HK-2 (cell line): ENCODE data around the gene MAP3K6.
A peak's percentile ranks its signal among the peaks of the same experiment; 100 is the strongest.

Experiments
- DNase-seq: peaks from one replicate; pipeline ENCODE4 v3.0.0-alpha.2; 2018; ENCODE audit not compliant: unreplicated experiment

MAP3K6 gene

DNA sequence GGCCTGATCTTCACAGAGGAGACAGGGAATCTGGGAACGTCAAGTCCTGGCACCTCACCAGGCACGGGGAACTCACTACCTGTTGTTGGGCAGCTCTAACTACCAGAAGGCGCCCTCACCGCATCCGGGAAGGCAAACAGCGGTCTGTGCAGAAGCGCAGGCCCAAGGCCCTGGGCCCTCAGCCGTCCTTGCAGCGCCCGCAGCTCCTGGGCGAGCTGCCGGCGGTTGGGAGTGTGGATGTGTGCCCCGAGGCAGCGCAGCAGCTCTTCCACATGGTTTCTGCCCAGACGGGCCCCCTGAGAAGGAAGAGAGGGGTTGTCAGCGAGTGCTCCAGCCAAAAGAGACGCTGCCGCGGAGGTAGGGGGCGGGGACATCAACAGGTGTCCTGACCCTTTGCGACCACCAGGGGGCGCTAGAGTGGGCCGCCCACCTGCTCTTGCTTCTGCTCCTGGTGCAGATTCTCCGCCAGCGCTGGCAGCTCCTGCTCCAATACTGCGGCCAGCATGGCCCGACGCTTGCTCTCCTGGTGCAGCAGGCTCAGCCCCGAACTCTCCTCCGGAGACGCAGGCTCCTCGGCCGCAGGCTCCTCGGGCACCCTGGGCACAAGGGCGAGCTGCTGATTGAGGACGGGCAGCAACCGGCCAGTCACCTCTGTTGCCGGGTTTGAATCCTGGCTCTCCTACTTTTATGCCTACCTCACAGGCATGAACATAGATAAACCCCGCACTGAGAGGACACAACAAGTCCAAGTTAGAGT lies 9.3 kb downstream of the MAP3K6 start:
- DNase-seq, result peak; percentile 55

DNA sequence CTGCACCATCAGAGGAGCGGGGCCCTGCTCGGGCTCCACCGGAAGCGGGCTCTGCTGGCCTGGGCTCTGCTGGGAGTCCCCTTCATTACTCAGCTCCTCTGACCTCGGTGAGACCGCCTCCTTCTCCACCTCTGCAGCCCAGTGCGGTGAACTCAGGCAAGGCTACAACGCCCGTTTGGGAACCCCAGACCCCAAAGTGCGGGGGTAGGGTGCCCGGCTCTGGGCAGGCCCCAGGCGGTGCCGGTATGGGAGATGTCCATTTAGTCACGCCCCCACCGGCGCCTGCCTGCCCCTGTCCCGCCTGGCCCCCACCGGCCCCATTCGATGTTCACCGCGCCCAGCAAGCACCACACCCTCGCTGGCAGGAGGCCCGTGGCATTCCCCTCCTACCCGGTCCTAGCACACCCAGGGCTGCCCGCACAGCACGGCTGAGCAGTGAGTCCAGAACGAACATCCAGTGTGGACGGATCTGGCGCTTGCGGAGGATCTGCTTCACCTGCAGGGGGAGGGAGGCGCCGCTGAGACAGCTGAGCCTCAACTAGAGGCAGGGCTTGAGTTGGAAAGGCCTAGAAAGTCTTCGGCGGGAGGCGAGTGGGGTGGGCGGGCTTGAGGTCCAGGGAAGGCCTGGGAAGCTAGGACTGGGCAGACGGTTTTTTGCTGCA lies 10.0 kb downstream of the MAP3K6 start:
- DNase-seq, result no peak

GRCh38 chr1:27356277-27356618 lies 10.5 kb downstream of the MAP3K6 start:
- no peak for DNase-seq

DNA sequence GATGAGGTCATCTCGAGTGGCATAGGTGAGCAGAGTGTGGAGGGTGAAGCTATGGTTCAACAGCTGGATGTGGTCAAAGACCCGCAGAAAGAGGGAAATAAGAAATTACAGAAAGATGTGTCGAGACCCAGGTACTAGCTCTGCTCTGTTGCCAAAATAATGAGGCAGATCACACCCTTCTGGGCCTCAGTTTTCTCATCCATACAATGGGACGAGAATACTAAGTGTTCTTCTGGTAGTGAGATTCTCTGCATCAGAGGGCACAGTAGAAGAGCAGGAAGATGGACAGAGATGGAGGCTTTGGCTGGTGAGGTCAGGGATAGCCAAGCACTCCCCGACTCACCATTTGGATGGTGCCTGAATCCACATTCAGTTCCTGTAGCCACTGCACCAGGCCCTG lies 11.1 kb downstream of the MAP3K6 start:
- no peak for DNase-seq

- no peak for DNase-seq
Observed at GRCh38 chr1:27353629-27354028, 13.1 kb downstream of the MAP3K6 start.

- DNase-seq, result no peak
Observed at GRCh38 chr1:27353166-27353565, 13.6 kb downstream of the MAP3K6 start.

GRCh38 chr1:27351541-27352107 lies 15.1 kb downstream of the MAP3K6 start:
- no peak for DNase-seq

DNA sequence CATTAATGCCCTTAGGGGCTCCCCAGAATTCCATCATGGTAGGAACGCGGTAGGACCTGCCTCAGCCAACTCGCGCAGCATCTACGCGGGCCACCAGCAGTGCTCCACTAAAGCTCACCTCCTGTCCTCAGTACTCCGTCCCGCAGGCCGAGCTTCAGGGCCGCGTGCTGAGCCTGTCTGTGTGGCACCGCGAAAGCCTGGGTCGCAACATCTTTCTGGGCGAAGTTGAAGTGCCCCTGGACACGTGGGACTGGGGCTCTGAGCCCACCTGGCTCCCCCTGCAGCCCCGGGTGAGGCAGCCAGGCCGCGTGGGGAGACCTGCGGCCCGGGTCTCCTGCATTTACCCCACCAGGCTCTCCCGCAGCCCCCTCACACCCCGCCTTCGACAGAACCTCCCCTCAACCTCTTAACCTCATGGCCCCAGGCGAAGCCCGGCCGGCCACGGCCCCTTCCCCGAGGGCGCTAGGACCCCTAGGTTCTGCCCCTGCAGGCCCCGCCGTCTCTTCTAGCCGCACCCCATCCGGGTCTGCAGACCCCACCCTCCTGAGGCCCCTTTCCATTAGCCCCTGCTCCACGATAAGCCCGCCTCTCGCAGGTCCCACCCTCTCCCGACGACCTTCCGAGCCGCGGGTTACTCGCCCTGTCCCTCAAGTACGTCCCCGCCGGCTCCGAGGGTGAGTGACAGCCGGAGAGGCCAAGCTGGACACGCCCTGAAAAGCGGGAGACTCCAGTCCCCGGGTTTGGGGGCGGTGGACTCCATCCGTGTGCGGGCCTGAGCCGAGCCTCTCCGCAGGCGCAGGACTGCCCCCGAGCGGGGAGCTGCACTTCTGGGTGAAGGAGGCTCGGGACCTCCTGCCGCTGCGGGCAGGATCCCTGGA lies 15.9 kb downstream of the MAP3K6 start:
- DNase-seq, result peak; percentile 72

DNA sequence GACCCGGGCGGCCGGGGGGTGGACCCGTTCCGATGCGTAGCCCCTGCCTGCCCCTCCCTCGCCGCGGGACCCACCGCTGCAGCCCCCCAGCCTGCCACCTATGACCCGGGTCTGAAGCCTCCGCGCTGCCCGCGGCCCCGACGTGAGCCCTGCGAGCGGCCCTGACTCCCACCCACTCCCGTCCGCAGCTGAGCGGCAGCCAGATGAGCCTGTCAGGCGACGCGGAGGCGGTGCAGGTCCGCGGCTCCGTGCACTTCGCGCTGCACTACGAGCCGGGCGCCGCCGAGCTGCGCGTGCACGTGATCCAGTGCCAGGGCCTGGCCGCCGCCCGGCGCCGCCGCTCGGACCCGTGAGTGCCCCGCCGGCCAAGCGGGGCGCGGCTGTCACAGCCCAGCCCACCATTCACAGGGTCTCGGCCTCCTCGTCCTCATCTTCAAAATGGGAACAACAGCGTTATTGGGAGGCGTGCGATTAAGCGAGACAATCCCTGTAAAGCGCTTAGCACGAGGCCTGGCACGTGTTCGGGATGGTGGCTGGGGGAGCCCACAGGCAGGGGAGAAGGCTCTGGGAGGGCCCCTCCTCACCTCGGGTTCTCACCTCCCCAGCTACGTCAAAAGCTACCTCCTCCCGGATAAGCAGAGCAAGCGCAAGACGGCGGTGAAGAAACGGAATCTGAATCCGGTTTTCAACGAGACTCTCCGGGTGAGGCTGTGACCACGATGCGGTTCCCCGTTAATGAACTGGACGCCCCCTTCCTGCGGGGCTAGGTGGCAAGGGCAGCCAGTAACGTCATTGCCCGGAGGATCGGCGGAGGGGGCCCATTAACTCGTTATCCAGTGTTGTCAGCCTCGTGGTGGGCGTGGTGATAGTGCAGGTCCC lies 16.7 kb downstream of the MAP3K6 start:
- peak; percentile 55 for DNase-seq

- DNase-seq, result no peak
Observed at GRCh38 chr1:27348861-27349783, 17.6 kb downstream of the MAP3K6 start.

GRCh38 chr1:27346991-27347624 lies 19.7 kb downstream of the MAP3K6 start:
- DNase-seq, result no peak

GRCh38 chr1:27346357-27346756 lies 20.4 kb downstream of the MAP3K6 start:
- DNase-seq, result no peak

DNA sequence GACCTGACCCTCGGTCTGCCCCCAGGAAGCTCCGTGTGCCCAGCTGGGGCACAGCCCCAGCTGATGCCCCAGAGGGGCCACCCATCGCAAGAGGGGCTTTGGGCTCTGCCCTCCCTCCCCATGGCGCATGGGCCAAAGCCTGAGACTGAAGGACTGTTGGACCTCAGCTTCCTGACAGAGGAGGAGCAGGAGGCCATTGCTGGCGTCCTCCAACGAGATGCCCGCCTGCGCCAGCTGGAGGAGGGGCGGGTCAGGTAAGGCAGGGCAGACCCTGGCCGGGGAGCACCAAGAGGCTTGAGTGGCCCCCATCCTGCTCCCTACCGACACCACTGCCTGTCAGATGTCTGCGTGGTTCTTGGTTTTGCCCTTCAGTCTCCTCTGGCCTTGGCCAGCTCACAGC lies 21.5 kb downstream of the MAP3K6 start:
- DNase-seq, result no peak

DNA sequence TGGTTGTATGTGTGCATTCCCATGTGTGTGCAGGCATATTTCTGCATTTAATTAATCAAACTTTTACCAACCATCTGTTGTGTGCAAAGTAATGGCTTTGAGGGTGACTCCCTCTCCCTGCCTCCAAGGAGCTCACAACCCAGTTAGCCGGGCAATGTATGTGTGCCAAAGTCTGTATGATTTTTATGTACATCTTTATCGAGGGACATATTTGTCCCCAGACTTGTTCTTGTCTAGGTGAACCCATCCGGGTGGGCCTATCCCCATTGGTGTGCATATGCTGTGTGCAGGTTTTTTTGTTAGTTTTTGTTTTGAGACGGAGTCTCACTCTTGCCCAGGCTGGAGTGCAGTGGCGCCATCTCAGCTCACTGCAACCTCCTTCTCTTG lies 23.1 kb downstream of the MAP3K6 start:
- DNase-seq, result no peak

DNA sequence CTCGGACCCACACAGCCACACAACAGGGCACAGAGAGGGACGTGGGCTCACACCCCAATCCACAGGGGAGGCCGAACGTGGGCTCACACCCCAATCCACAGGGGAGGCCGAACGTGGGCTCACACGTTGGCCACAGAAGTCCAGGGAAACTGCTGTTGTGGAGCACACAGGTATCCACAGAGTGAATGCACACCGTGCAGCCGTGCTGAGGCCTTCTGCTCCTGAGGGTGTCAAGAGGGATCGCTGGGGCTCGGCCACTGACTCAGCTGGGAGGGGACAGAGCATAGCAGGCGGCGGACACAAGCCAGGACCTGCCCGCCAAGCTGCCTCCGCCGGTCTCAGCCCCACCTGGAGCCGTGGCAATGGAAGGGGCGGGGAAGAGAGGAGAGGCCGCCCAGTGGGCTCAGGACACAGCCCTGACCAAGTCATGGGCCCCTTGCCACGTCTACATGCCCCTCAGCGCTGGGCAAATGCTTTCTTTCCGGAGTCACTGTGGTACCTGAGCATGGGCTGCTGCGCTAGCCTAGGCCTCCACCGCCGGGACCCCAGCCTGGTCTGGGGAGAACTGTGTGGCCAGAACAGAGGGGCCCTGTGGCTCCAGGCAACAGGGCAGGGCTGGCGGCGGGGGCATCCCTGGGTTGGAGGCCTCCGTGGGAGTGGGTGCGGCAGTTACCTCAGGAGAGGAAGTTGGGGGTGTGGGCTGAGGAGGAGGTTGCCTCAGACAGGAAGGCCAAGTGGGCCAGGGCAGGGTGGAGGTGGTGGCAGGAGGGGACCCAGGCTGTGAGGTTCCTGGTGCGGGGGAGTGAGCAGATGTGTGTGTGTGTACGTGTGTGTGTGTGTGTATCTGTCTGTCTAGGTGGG lies 23.8 kb downstream of the MAP3K6 start:
- no peak for DNase-seq

- DNase-seq, result no peak
Observed at GRCh38 chr1:27342391-27342777, 24.4 kb downstream of the MAP3K6 start.

DNA sequence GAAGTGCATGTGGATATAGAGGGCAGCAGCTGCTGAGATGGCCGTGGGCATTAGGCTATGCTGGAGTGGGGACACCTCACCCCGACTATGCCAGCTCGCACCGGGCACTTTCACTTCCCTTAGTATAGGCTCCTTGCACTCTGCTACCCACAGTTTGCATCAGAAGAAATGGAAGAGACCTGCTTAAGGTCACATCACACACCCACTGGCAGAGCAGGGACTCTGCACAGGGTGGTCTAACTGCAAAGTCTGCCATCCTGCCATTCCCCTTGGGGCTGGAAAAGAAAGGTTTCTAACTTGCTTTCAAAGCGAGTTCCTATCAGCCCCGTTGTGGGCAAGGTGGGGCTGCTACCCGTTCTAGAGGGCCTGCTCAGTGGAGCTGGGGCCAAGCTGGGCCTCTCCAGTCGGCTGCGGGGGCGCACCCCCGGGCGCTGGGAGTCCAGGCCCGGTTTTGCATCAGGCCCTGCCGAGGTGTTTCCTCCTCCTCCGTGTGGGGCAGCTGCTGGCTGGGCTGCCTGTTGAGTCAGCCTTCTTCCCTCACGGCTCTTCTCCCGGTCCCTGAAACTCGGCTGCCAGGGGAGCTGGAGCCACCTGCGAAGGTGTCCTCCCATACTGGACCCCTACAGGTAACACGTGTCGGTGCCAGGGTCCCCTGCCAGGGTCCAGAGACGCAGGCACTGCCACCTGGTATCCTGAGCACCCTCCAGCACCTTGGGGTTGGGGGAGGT lies 25.1 kb downstream of the MAP3K6 start, which contains the start of gene SYTL1:
Gene SYTL1, plus strand, starts transcription at position 498 of the 728 bp plus-strand sequence. CDS start 3,313 bp downstream, outside the sequence.
- peak; percentile 79 for DNase-seq

DNA sequence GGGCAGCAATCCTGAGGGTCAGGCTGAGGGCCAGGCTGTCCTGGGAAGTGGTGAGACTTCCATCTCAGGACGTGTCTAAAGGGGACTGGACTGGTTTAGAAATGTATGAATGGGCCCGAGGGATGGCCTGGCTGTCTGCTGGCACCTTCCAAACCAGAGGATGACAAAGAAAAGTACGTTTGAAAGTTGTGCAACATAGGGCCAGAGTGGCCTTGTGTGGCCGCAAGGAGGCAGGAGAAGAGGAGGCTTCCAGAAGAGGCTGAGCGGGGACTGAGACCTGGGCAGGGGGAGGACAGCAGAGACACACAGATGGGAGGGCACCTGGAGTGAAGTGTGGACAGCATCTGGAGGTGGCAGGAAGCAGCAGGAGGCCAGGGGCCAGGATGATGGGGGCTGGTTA lies 27.5 kb downstream of the MAP3K6 start:
- no peak for DNase-seq
